ENCODE measurements around the gene RELB.

- TF ChIP-seq, protein P1, sequence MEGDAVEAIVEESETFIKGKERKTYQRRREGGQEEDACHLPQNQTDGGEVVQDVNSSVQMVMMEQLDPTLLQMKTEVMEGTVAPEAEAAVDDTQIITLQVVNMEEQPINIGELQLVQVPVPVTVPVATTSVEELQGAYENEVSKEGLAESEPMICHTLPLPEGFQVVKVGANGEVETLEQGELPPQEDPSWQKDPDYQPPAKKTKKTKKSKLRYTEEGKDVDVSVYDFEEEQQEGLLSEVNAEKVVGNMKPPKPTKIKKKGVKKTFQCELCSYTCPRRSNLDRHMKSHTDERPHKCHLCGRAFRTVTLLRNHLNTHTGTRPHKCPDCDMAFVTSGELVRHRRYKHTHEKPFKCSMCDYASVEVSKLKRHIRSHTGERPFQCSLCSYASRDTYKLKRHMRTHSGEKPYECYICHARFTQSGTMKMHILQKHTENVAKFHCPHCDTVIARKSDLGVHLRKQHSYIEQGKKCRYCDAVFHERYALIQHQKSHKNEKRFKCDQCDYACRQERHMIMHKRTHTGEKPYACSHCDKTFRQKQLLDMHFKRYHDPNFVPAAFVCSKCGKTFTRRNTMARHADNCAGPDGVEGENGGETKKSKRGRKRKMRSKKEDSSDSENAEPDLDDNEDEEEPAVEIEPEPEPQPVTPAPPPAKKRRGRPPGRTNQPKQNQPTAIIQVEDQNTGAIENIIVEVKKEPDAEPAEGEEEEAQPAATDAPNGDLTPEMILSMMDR (IDR thresholded peaks at IDR 0.05; ENCODE audit: borderline replicate concordance, extremely low read depth, low read length, poor library complexity, severe bottlenecking) = no peak
- TF ChIP-seq EZH2 (IDR thresholded peaks at IDR 0.05; ENCODE audit: borderline replicate concordance, low read depth, low read length, severe bottlenecking) = no peak
Observed at GRCh38 chr19:44998025-44998424, 3.2 kb upstream of the RELB start.
